Astrocyte (in vitro differentiated cells and primary cell): Measurements from ENCODE around the gene CSRNP2. TPM values are rescaled to one million over a fixed set of nuclear protein-coding genes. Genes with fewer than 3 reads are reported as not detected.

Experiments
- DNase-seq: peaks from one replicate; pipeline ENCODE4 v3.0.0-alpha.2; 2010; ENCODE audit warnings: low read depth
- FAIRE-seq: peaks from 2 replicates; lab custom pipeline; 2011; peaks lifted over from hg19 to GRCh38; lab: Jason Lieb, UNC
- H2AFZ ChIP-seq: 2 replicates; pipeline ENCODE4 v1.6.0; 2012; ENCODE audit warnings: low read depth, low read length, inconsistent platforms
- H3K27ac ChIP-seq: 2 replicates; pipeline ENCODE4 v1.5.1; 2011; ENCODE audit warnings: low read depth, low read length, inconsistent platforms
- H3K27me3 ChIP-seq: 2 replicates; pipeline ENCODE4 v1.6.0; 2011; ENCODE audit warnings: low read length, inconsistent platforms; ENCODE audit not compliant: insufficient read depth
- H3K36me3 ChIP-seq: 2 replicates; pipeline ENCODE4 v1.5.1; 2011; ENCODE audit warnings: low read length, inconsistent platforms; ENCODE audit not compliant: insufficient read depth
- H3K4me1 ChIP-seq: 2 replicates; pipeline ENCODE4 v1.5.1; 2011; ENCODE audit warnings: low read length, inconsistent platforms; ENCODE audit not compliant: insufficient read depth
- H3K4me2 ChIP-seq: 2 replicates; pipeline ENCODE4 v1.6.0; 2012; ENCODE audit warnings: low read length, inconsistent platforms
- H3K4me3 ChIP-seq: 2 replicates; pipeline ENCODE4 v1.5.1; 2011; ENCODE audit warnings: low read depth, mild to moderate bottlenecking, low read length, inconsistent platforms; ENCODE audit not compliant: insufficient read depth
- H3K79me2 ChIP-seq: 2 replicates; pipeline ENCODE4 v1.6.0; 2012; ENCODE audit warnings: mild to moderate bottlenecking, low read length, inconsistent platforms; ENCODE audit not compliant: insufficient read depth
- H3K9ac ChIP-seq: 2 replicates; pipeline ENCODE4 v1.6.0; 2012; ENCODE audit warnings: mild to moderate bottlenecking, low read length, inconsistent platforms
- H3K9me3 ChIP-seq: 2 replicates; pipeline ENCODE4 v1.5.1; 2012; ENCODE audit warnings: low read depth, mild to moderate bottlenecking, low read length, inconsistent platforms; ENCODE audit not compliant: insufficient read depth
- H4K20me1 ChIP-seq: 2 replicates; pipeline ENCODE4 v1.6.0; 2012; ENCODE audit warnings: low read length, inconsistent platforms; ENCODE audit not compliant: insufficient read depth
- H3K27ac Mint-ChIP-seq: one replicate; pipeline ENCODE4 v1.8.0; 2021; ENCODE audit warnings: mild to moderate bottlenecking, mixed read lengths; ENCODE audit not compliant: unreplicated experiment
- H3K27me3 Mint-ChIP-seq: one replicate; pipeline ENCODE4 v1.8.0; 2021; ENCODE audit warnings: low read depth, mixed read lengths; ENCODE audit not compliant: unreplicated experiment
- H3K36me3 Mint-ChIP-seq: one replicate; pipeline ENCODE4 v1.8.0; 2021; ENCODE audit warnings: low read depth, mixed read lengths; ENCODE audit not compliant: unreplicated experiment
- H3K4me1 Mint-ChIP-seq: one replicate; pipeline ENCODE4 v1.8.0; 2021; ENCODE audit warnings: low read depth, mixed read lengths; ENCODE audit not compliant: unreplicated experiment
- H3K4me3 Mint-ChIP-seq: one replicate; pipeline ENCODE4 v1.8.0; 2021; ENCODE audit warnings: mild to moderate bottlenecking, moderate library complexity, mixed read lengths; ENCODE audit not compliant: unreplicated experiment
- H3K9me3 Mint-ChIP-seq: one replicate; pipeline ENCODE4 v1.8.0; 2021; ENCODE audit warnings: mild to moderate bottlenecking, mixed read lengths; ENCODE audit not compliant: unreplicated experiment
- EZH2 ChIP-seq: IDR thresholded peaks from 2 replicates; pipeline ENCODE4 v1.6.1; 2012; ENCODE audit warnings: mild to moderate bottlenecking, low read length, inconsistent platforms; ENCODE audit not compliant: insufficient read depth
- total RNA-seq: library from RNA; stranded (reverse); gene quantifications from 2 replicates; pipeline ENCODE4 v1.2.1, GENCODE V29; 2021
- TF ChIP-seq, protein P1 (sequence below): IDR thresholded peaks from 2 replicates; pipeline ENCODE4 v1.5.1; 2011; ENCODE audit warnings: low read depth, mild to moderate bottlenecking, inconsistent platforms, low read length, moderate library complexity; ENCODE audit not compliant: insufficient read depth

CSRNP2 gene
- total RNA-seq, 1 donor from 2014 or later, result 61.6 TPM

DNA sequence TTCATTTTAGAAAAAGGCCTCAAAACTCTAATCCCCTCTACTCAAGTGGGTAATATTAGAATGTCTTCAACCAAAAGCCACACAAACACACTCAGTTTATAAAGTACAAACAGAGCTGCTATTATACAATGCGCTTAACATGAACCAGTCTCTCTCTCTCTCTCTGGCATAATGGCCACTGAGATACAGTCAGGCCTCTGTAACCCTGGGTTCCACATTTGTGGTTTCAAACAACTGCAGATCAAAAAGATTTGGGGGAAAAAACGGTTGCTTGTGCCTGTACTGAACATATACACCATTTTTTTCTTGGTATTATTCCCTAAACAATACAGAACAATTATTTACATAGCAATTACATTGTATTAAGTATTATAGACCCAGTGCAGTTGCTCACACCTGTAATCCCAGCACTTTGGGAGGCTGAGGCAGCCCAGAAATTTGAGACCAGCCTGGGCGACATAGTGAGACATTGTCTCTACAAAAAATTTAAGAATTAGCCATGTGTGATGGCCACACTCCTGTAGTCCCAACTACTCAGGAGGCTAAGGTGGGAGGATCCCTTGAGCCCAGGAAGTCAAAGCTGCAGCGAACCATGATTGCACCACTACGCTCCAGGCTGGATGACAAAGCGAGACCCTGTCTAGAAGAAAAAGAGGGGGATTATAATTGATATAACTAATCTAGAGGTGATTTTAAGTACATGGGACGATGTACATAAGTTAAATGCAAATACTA, 62.8 kb downstream of the CSRNP2 start:
- Histone ChIP-seq H3K27me3 (no peaks in the 10 kb centered on the region), H3K4me3 (no peak overlapping the region), H3K4me2 (no peak overlapping the region), H4K20me1 (peaks cover 48% of the 10 kb centered on the region), H3K9me3 (no peaks in the 10 kb centered on the region), H3K36me3 (no peaks in the 10 kb centered on the region), H3K79me2 (peaks cover 87% of the 10 kb centered on the region), H3K4me1 (peaks cover 17% of the 10 kb centered on the region), H2AFZ (no peak overlapping the region), H3K9ac (no peak overlapping the region), H3K27ac (no peak overlapping the region)
- FAIRE-seq, result no peak
- no peaks in the 10 kb centered on the region for H3K9me3 Mint-ChIP-seq
- H3K27ac Mint-ChIP-seq, result no peak overlapping the region
- no peaks in the 10 kb centered on the region for H3K27me3 Mint-ChIP-seq
- H3K36me3 Mint-ChIP-seq, result no peaks in the 10 kb centered on the region
- TF ChIP-seq, protein P1, sequence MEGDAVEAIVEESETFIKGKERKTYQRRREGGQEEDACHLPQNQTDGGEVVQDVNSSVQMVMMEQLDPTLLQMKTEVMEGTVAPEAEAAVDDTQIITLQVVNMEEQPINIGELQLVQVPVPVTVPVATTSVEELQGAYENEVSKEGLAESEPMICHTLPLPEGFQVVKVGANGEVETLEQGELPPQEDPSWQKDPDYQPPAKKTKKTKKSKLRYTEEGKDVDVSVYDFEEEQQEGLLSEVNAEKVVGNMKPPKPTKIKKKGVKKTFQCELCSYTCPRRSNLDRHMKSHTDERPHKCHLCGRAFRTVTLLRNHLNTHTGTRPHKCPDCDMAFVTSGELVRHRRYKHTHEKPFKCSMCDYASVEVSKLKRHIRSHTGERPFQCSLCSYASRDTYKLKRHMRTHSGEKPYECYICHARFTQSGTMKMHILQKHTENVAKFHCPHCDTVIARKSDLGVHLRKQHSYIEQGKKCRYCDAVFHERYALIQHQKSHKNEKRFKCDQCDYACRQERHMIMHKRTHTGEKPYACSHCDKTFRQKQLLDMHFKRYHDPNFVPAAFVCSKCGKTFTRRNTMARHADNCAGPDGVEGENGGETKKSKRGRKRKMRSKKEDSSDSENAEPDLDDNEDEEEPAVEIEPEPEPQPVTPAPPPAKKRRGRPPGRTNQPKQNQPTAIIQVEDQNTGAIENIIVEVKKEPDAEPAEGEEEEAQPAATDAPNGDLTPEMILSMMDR, result no peak
- no peak for TF ChIP-seq EZH2
- H3K4me1 Mint-ChIP-seq, result peaks cover 20% of the 10 kb centered on the region
- no peak overlapping the region for H3K4me3 Mint-ChIP-seq
- DNase-seq, result no peak

DNA sequence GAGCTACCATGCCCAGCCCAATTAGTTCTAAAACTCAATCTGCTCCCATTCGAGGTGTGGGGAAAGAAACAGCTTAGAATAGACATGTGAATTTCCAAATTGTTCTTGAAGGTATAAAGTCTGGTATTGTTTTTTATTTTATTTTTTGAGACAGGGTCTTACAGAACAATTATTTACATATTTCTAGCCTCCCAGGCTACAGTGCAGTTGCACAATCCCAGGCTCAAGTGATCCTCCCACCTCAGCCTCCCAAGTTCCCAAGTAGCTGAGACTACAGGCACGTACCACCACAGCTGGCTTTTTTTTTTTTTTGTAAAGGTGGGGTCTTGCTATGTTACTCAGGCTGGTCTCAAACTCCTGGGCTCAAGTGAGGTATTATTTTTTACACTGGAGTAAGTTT, 63.5 kb downstream of the CSRNP2 start:
- no peaks in the 10 kb centered on the region for H3K9me3 Mint-ChIP-seq
- peaks cover 17% of the 10 kb centered on the region for H3K4me1 Mint-ChIP-seq
- no peak overlapping the region for H3K27ac ChIP-seq
- TF ChIP-seq, protein P1, result no peak
- TF ChIP-seq EZH2, result no peak
- no peak overlapping the region for H3K4me3 Mint-ChIP-seq
- no peak overlapping the region for H2AFZ ChIP-seq
- H3K27ac Mint-ChIP-seq, result no peak overlapping the region
- no peak for DNase-seq
- H3K9ac ChIP-seq, result no peak overlapping the region
- H3K4me3 ChIP-seq, result no peak overlapping the region
- H4K20me1 ChIP-seq, result peaks cover 50% of the 10 kb centered on the region
- peaks cover 10% of the 10 kb centered on the region for H3K4me1 ChIP-seq
- H3K27me3 ChIP-seq, result no peaks in the 10 kb centered on the region
- no peaks in the 10 kb centered on the region for H3K9me3 ChIP-seq
- H3K36me3 ChIP-seq, result no peaks in the 10 kb centered on the region
- H3K79me2 ChIP-seq, result peaks cover 83% of the 10 kb centered on the region
- H3K36me3 Mint-ChIP-seq, result no peaks in the 10 kb centered on the region
- FAIRE-seq, result no peak
- H3K4me2 ChIP-seq, result no peak overlapping the region
- no peaks in the 10 kb centered on the region for H3K27me3 Mint-ChIP-seq

DNA sequence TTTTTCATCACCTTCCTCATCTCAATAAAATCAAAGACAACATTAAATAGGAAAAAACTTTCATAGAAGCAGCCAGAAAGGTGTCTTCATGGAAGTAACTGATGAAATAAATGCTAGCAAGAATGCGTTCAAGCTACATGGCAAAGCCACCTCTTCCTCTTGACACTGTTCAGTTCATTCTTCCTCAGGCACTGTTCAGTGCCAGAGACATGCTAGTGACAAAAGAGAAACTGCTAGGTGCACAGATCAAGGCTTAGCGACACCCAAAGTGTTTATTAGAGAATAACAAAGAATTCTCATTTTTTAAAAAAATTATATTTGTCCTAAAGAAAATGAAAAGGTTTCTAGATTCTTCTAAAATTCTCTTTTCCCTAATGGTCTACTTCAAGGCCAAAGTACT, 64.4 kb downstream of the CSRNP2 start:
- H3K27ac Mint-ChIP-seq, result no peak overlapping the region
- H3K79me2 ChIP-seq, result peaks cover 87% of the 10 kb centered on the region
- no peaks in the 10 kb centered on the region for H3K9me3 Mint-ChIP-seq

More for the DNA sequence above, 64.4 kb downstream of the CSRNP2 start:
- Histone ChIP-seq H3K4me1 (peaks cover 3% of the 10 kb centered on the region), H3K9ac (no peak overlapping the region), H2AFZ (no peak overlapping the region), H3K4me2 (no peak overlapping the region), H3K36me3 (no peaks in the 10 kb centered on the region), H3K27ac (no peak overlapping the region), H3K27me3 (no peaks in the 10 kb centered on the region), H3K9me3 (no peaks in the 10 kb centered on the region), H4K20me1 (peaks cover 51% of the 10 kb centered on the region), H3K4me3 (no peak overlapping the region)
- no peak for TF ChIP-seq EZH2
- TF ChIP-seq, protein P1, result no peak
- Mint-ChIP-seq H3K4me1 (peaks cover 7% of the 10 kb centered on the region), H3K36me3 (no peaks in the 10 kb centered on the region), H3K27me3 (no peaks in the 10 kb centered on the region), H3K4me3 (no peak overlapping the region)
- FAIRE-seq (no peak), DNase-seq (no peak)
